Stimulated activated CD8-positive, alpha-beta memory T cell treated with anti-CD3 and anti-CD28 coated beads, Interleukin-12 subunit alpha, Interleukin-12 subunit beta, amount 100 ng/mL, for 4 hours (primary cell): Measurements from ENCODE around the gene CETP.

Experiments
- DNase-seq: peaks from one replicate; pipeline ENCODE4 v3.0.0-alpha.2; 2020; ENCODE audit warnings: low read depth

CETP gene

GRCh38 chr16:57020651-57021050 is 58.9 kb downstream of the CETP start:
- DNase-seq: no peak

GRCh38 chr16:57021757-57022156 is 60.0 kb downstream of the CETP start:
- no peak for DNase-seq

GRCh38 chr16:57022445-57022844 is 60.7 kb downstream of the CETP start:
- DNase-seq: no peak

- peak; percentile 63 for DNase-seq
These were observed 61.9 kb downstream of the CETP start for GRCh38 chr16:57023541-57024249.

GRCh38 chr16:57024894-57025680 is 63.3 kb downstream of the CETP start:
- no peak for DNase-seq

- no peak for DNase-seq
These were observed 64.4 kb downstream of the CETP start for GRCh38 chr16:57025941-57026777.

- no peak for DNase-seq
These were observed 65.0 kb downstream of the CETP start for GRCh38 chr16:57026778-57027062.

GRCh38 chr16:57027067-57027466 is 65.3 kb downstream of the CETP start:
- no peak for DNase-seq

GRCh38 chr16:57028086-57028485 is 66.3 kb downstream of the CETP start:
- no peak for DNase-seq

- DNase-seq: no peak
These were observed 67.7 kb downstream of the CETP start for GRCh38 chr16:57029161-57030160.

GRCh38 chr16:57030346-57030902 is 68.7 kb downstream of the CETP start:
- no peak for DNase-seq

- no peak for DNase-seq
These were observed 69.4 kb downstream of the CETP start for GRCh38 chr16:57031156-57031555.

- no peak for DNase-seq
These were observed 70.6 kb downstream of the CETP start for GRCh38 chr16:57032346-57032745.

- DNase-seq: no peak
These were observed 71.2 kb downstream of the CETP start for GRCh38 chr16:57032931-57033330.
